HepG2 (cell line): ENCODE results near the gene GNAL. TPM values are rescaled to one million over a fixed set of nuclear protein-coding genes. Genes with fewer than 3 reads are reported as not detected.
A peak's percentile ranks its signal among the peaks of the same experiment; 100 is the strongest.

Experiments
- ADNP ChIP-seq: sonication (generic); formaldehyde crosslinking; IDR thresholded peaks from 2 replicates; pipeline ENCODE4 v1.4.0; 2020; ENCODE audit warnings: missing genetic modification reagents
- ATF7-NPFF ChIP-seq: sonication (generic); formaldehyde crosslinking; IDR thresholded peaks from 2 replicates; pipeline ENCODE4 v1.8.1; 2023; ENCODE audit warnings: mild to moderate bottlenecking, low read depth, missing genetic modification reagents, moderate library complexity
- CREB3 ChIP-seq: sonication (generic); formaldehyde crosslinking; IDR thresholded peaks from 2 replicates; pipeline ENCODE4 v1.5.0; 2020; ENCODE audit warnings: missing genetic modification reagents
- MEIS1 ChIP-seq: sonication (generic); formaldehyde crosslinking; IDR thresholded peaks from 2 replicates; pipeline ENCODE4 v1.9.0; 2021; ENCODE audit warnings: mild to moderate bottlenecking, missing genetic modification reagents, moderate library complexity, borderline replicate concordance
- MLXIP ChIP-seq: sonication (generic); formaldehyde crosslinking; IDR thresholded peaks from 2 replicates; pipeline ENCODE4 v1.9.0; 2021; ENCODE audit warnings: missing genetic modification reagents, borderline replicate concordance
- NFIC ChIP-seq: IDR thresholded peaks from 2 replicates; pipeline ENCODE4 v1.6.1; 2012; ENCODE audit warnings: mild to moderate bottlenecking, low read length, inconsistent platforms
- NONO ChIP-seq, 2 experiments: fragments of 450-650 bp in 1 of 2; sonication (generic) in 1 of 2; formaldehyde crosslinking in 1 of 2; IDR thresholded peaks in 1 of 2; conservative IDR thresholded peaks in 1 of 2; 2 replicates each; pipeline versions ENCODE4 v1.6.1 to v1.8.0; 2017 to 2022; ENCODE audit warnings: mild to moderate bottlenecking in 1 of 2, missing genetic modification reagents in 1 of 2, moderate library complexity in 1 of 2
- POLR2A ChIP-seq, 2 experiments: IDR thresholded peaks; 2 replicates each; pipeline ENCODE4 v1.6.1; 2011; ENCODE audit warnings: low read depth in 2 of 2, low read length in 2 of 2, mild to moderate bottlenecking in 1 of 2, moderate library complexity in 1 of 2; ENCODE audit not compliant: insufficient read depth in 1 of 2
- SP1 ChIP-seq, 2 experiments: fragments of 450-650 bp in 1 of 2; sonication (generic) in 1 of 2; formaldehyde crosslinking in 1 of 2; IDR thresholded peaks; 2 replicates each; pipeline versions ENCODE4 v1.4.0 to v1.6.1; 2016 to 2020; ENCODE audit warnings: missing genetic modification reagents in 1 of 2
- TAF15 ChIP-seq: fragments of 200-400 bp; formaldehyde crosslinking; IDR thresholded peaks from one replicate; pipeline ENCODE4 v1.6.1; 2018; ENCODE audit warnings: mild to moderate bottlenecking, low read depth, low read length; ENCODE audit not compliant: poor library complexity, severe bottlenecking
- TARDBP ChIP-seq: sonication (generic); formaldehyde crosslinking; IDR thresholded peaks from 2 replicates; pipeline ENCODE4 v1.8.0; 2022; ENCODE audit warnings: mild to moderate bottlenecking, missing genetic modification reagents
- TCF12 ChIP-seq, 2 experiments: fragments of 450-650 bp in 1 of 2; sonication (generic) in 1 of 2; formaldehyde crosslinking in 1 of 2; IDR thresholded peaks; 2 replicates each; pipeline versions ENCODE4 v1.6.1 to v1.8.0; 2017 to 2022; ENCODE audit warnings: antibody characterized with exemption in 1 of 2, mild to moderate bottlenecking in 1 of 2, missing genetic modification reagents in 1 of 2, moderate library complexity in 1 of 2
- XRCC5 ChIP-seq: fragments of 200-400 bp; formaldehyde crosslinking; optimal IDR thresholded peaks from 2 replicates; pipeline ENCODE3; 2017; ENCODE audit warnings: mild to moderate bottlenecking, low read length
- ZFP91 ChIP-seq: sonication (generic); formaldehyde crosslinking; IDR thresholded peaks from 2 replicates; pipeline ENCODE4 v1.9.0; 2022; ENCODE audit warnings: missing genetic modification reagents, mild to moderate bottlenecking, borderline replicate concordance
- ZFX ChIP-seq: sonication (generic); formaldehyde crosslinking; IDR thresholded peaks from 2 replicates; pipeline ENCODE4 v1.4.0; 2020; ENCODE audit warnings: mild to moderate bottlenecking, low read depth, missing genetic modification reagents, moderate library complexity
- ZNF329 ChIP-seq: sonication (generic); formaldehyde crosslinking; IDR thresholded peaks from 2 replicates; pipeline ENCODE4 v1.9.0; 2021; ENCODE audit warnings: low read depth, mild to moderate bottlenecking, missing genetic modification reagents
- ZNF800 ChIP-seq: sonication (generic); formaldehyde crosslinking; IDR thresholded peaks from 2 replicates; pipeline ENCODE4 v1.4.0; 2020; ENCODE audit warnings: missing genetic modification reagents
- polyA plus RNA-seq, 8 experiments: library from polyadenylated mRNA; depleted of rRNA in 3 of 8; stranded (reverse) in 7 of 8; unstranded in 1 of 8; fragments of >200 nt; fragmentation: Illumina TruSeq in 4 of 8; extraction: Trizol in 4 of 8; gene quantifications; 2 replicates each; pipeline versions ENCODE4 v1.2.1 to v1.2.3, GENCODE V29; 2011 to 2016; ENCODE audit warnings: low read depth in 4 of 8, missing spikeins in 1 of 8, mixed read lengths in 1 of 8; ENCODE audit not compliant: insufficient read depth in 1 of 8
- total RNA-seq, 5 experiments: library from RNA; depleted of rRNA; stranded (reverse); fragments of >200 nt; fragmentation: Illumina TruSeq; extraction: Trizol; gene quantifications; 2 replicates each; pipeline ENCODE4 v1.2.3, GENCODE V29; 2016; ENCODE audit warnings: low read depth in 1 of 5

The GNAL gene
- total and polyA plus RNA-seq, 2 of the 13 experiments (the other 11 are each of a cell fraction or from before 2014, with no cell fraction given): 0.87 to 1.4 TPM

DNA sequence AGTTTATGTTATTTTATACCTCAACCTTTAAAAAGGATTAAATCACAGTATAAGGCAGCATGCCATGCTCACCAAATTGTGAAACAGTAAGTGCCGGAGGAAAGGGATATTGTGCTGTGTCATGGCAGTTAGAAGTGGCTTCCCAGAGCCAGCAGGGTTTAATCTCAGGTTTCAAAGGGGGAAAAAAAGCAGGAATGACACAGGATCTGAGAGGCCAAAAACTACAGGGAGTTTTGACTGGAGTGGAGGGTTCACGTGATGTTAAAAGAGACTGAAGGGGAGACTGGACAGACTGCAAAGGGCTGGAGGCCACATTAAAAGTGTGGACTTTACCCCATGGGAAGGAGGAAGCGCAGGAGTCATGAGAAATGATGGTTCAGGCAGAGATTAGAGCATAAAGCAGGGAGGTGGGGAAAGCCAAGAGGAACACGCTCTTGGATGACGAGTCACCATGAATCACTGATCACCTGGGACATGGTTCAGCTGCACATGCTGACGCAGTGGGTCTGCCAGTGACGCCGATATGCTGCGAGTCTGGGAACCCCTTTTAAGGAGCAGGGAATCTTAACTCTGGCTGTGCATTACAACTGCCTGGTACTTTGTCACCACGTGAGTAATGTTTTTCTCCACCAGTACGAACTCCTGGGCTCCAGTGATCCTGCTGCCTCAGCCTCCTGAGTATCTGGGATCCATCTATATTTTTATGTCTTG, 168.3 kb downstream of the GNAL start (continued):
- no peak for TF ChIP-seq MLXIP
- TF ChIP-seq TARDBP: peak; percentile 26; the same call in 1 of the 2 replicates
- TF ChIP-seq TCF12 (IDR thresholded peaks at IDR 0.05): no peak
- TF ChIP-seq TCF12 (CRISPR knock-in tag; IDR thresholded peaks at IDR 0.05): no peak
- TF ChIP-seq ATF7-NPFF: no peak
- no peak for TF ChIP-seq NFIC
- TF ChIP-seq TAF15: no peak
- peak; percentile 67 for TF ChIP-seq XRCC5
- TF ChIP-seq ZNF800 (CRISPR knock-in tag): no peak
- no peak for TF ChIP-seq NONO (IDR thresholded peaks at IDR 0.05)
- TF ChIP-seq NONO (CRISPR knock-in tag; conservative IDR thresholded peaks at IDR 0.05): no peak
- TF ChIP-seq ZNF329 (CRISPR knock-in tag): no peak
- peak; percentile 27; the same call in 1 of the 2 replicates for TF ChIP-seq ZFP91 (CRISPR knock-in tag)
- no peak for TF ChIP-seq SP1 (IDR thresholded peaks at IDR 0.05)
- 0 out of 2 replicates have a peak, but pooled peaks have one; percentile 20 for TF ChIP-seq SP1 (CRISPR knock-in tag; IDR thresholded peaks at IDR 0.05)
- TF ChIP-seq ADNP (CRISPR knock-in tag): no peak
- TF ChIP-seq MEIS1: no peak
- TF ChIP-seq CREB3 (CRISPR knock-in tag): no peak
- TF ChIP-seq POLR2A (IDR thresholded peaks at IDR 0.05; ENCODE audit: insufficient read depth in 1 of 2, low read depth in 2 of 2, low read length in 2 of 2): 0 out of 4 replicates have a peak, but pooled peaks of 1 of the 2 experiments have one; percentile 61
- no peak; the same call in 1 of the 2 replicates for TF ChIP-seq ZFX (CRISPR knock-in tag)
